LNCaP clone FGC (cell line): ENCODE measurements around the gene NANP.
"Not testable (repeated sequence)": the region's sequence is repeated elsewhere in the genome, so short reads cannot be mapped to it uniquely, and the experiment has no call there.

Source experiments
- DNase-seq: peaks from one replicate; pipeline ENCODE4 v3.0.0-alpha.2; 2011; ENCODE audit warnings: low read depth
- H3K4me3 ChIP-seq: 2 replicates; pipeline ENCODE4 v1.5.1; 2011; ENCODE audit warnings: mild to moderate bottlenecking, low read depth, low read length, control low read depth
- CTCF ChIP-seq: IDR thresholded peaks from 2 replicates; pipeline ENCODE4 v1.5.1; 2012; ENCODE audit warnings: mild to moderate bottlenecking; ENCODE audit not compliant: control insufficient read depth, insufficient read depth; ENCODE audit errors: extremely low read depth

NANP gene

GRCh38 chr20:25588491-25588890 lies 35.3 kb downstream of the NANP start:
- DNase-seq, result no peak
- no peak for TF ChIP-seq CTCF
- no peak overlapping the region for H3K4me3 ChIP-seq

GRCh38 chr20:25587536-25587935 lies 36.3 kb downstream of the NANP start:
- no peak for DNase-seq
- no peak for TF ChIP-seq CTCF

GRCh38 chr20:25586877-25587276 lies 36.9 kb downstream of the NANP start:
- no peak for TF ChIP-seq CTCF
- no peak for DNase-seq
- no peak overlapping the region for H3K4me3 ChIP-seq

More at GRCh38 chr20:25587536-25587935, 36.3 kb downstream of the NANP start:
- no peak overlapping the region for H3K4me3 ChIP-seq

GRCh38 chr20:25584905-25585704 lies 38.7 kb downstream of the NANP start, which contains the start of gene NINL:
NINL (minus strand) TSS chr20:25585531; CDS start chr20:25526587, 58,944 bp downstream.
- peak within 1 kb of the TSS; percentile 47 for H3K4me3 ChIP-seq
- no peak for TF ChIP-seq CTCF
- DNase-seq, result no peak

- H3K4me3 ChIP-seq, DNase-seq: not testable (repeated sequence)
These were observed 40.2 kb downstream of the NANP start for GRCh38 chr20:25583607-25584006.

GRCh38 chr20:25580711-25581110 lies 43.1 kb downstream of the NANP start:
- TF ChIP-seq CTCF, result no peak
- DNase-seq, result no peak

GRCh38 chr20:25579081-25579770 lies 44.6 kb downstream of the NANP start:
- TF ChIP-seq CTCF, result no peak
- no peak for DNase-seq
- no peak overlapping the region for H3K4me3 ChIP-seq

More at GRCh38 chr20:25580711-25581110, 43.1 kb downstream of the NANP start:
- H3K4me3 ChIP-seq, result no peak overlapping the region
